H9 (cell line): ENCODE measurements around the gene MRPL1. TPM values are rescaled to one million over a fixed set of nuclear protein-coding genes. Genes with fewer than 3 reads are reported as not detected.

Experiments used
- DNase-seq: peaks from one replicate; pipeline ENCODE4 v3.0.0-alpha.2; 2017
- H2AFZ ChIP-seq: one replicate; pipeline ENCODE4 v1.6.1; 2013; ENCODE audit warnings: mild to moderate bottlenecking, low read length, control low read depth, moderate library complexity
- H2AK5ac ChIP-seq: 2 replicates; pipeline ENCODE4 v1.6.1; 2013; ENCODE audit warnings: low read length, control low read depth, mixed read lengths; ENCODE audit not compliant: insufficient read length
- H2BK120ac ChIP-seq: one replicate; pipeline ENCODE4 v1.6.1; 2013; ENCODE audit warnings: low read depth, mild to moderate bottlenecking, low read length, control low read depth, inconsistent platforms; ENCODE audit not compliant: poor library complexity, severe bottlenecking
- H2BK12ac ChIP-seq: 2 replicates; pipeline ENCODE4 v1.6.1; 2013; ENCODE audit warnings: low read length, control low read depth, mixed read lengths, low read depth; ENCODE audit not compliant: insufficient read length
- H2BK15ac ChIP-seq: 2 replicates; pipeline ENCODE4 v1.6.1; 2013; ENCODE audit warnings: low read depth, low read length, control low read depth
- H2BK20ac ChIP-seq: one replicate; pipeline ENCODE4 v1.6.1; 2013; ENCODE audit warnings: low read depth, mild to moderate bottlenecking, low read length, control low read depth, inconsistent platforms; ENCODE audit not compliant: poor library complexity, severe bottlenecking
- H2BK5ac ChIP-seq: 2 replicates; pipeline ENCODE4 v1.6.1; 2013; ENCODE audit warnings: low read length, control low read depth, mixed read lengths; ENCODE audit not compliant: insufficient read length
- H3K14ac ChIP-seq: 2 replicates; pipeline ENCODE4 v1.6.1; 2013; ENCODE audit warnings: low read length, control low read depth; ENCODE audit not compliant: insufficient read depth
- H3K18ac ChIP-seq: 2 replicates; pipeline ENCODE4 v1.6.1; 2013; ENCODE audit warnings: low read depth, mild to moderate bottlenecking, mixed read lengths, low read length, control low read depth; ENCODE audit not compliant: insufficient read length
- H3K23ac ChIP-seq: 2 replicates; pipeline ENCODE4 v1.6.1; 2013; ENCODE audit warnings: low read length, control low read depth, mixed read lengths, low read depth; ENCODE audit not compliant: insufficient read length
- H3K23me2 ChIP-seq: 2 replicates; pipeline ENCODE4 v1.6.1; 2013; ENCODE audit warnings: low read depth, mild to moderate bottlenecking, mixed read lengths, low read length, control low read depth; ENCODE audit not compliant: insufficient read length, poor library complexity, severe bottlenecking
- H3K27ac ChIP-seq: 2 replicates; pipeline ENCODE4 v1.5.1; 2013; ENCODE audit warnings: low read length, control low read depth, mixed read lengths, low read depth; ENCODE audit not compliant: insufficient read length
- H3K27me3 ChIP-seq: 2 replicates; pipeline ENCODE4 v1.6.1; 2013; ENCODE audit warnings: low read length, control low read depth, inconsistent platforms; ENCODE audit not compliant: insufficient read depth
- H3K4ac ChIP-seq: 2 replicates; pipeline ENCODE4 v1.6.1; 2013; ENCODE audit warnings: low read depth, mild to moderate bottlenecking, control low read depth, inconsistent platforms, low read length, moderate library complexity
- H3K4me1 ChIP-seq: 2 replicates; pipeline ENCODE4 v1.6.1; 2013; ENCODE audit warnings: low read length, control low read depth, inconsistent platforms; ENCODE audit not compliant: insufficient read depth
- H3K4me2 ChIP-seq: 2 replicates; pipeline ENCODE4 v1.6.1; 2013; ENCODE audit warnings: low read length, control low read depth, mixed read lengths; ENCODE audit not compliant: insufficient read length, insufficient read depth
- H3K56ac ChIP-seq: 2 replicates; pipeline ENCODE4 v1.6.1; 2013; ENCODE audit warnings: low read depth, mild to moderate bottlenecking, mixed read lengths, low read length, control low read depth; ENCODE audit not compliant: insufficient read length
- H3K79me1 ChIP-seq: 2 replicates; pipeline ENCODE4 v1.6.1; 2013; ENCODE audit warnings: low read depth, mild to moderate bottlenecking, moderate library complexity, low read length, control low read depth, inconsistent platforms; ENCODE audit not compliant: insufficient read depth, poor library complexity, severe bottlenecking
- H3K79me2 ChIP-seq: 2 replicates; pipeline ENCODE4 v1.6.1; 2013; ENCODE audit warnings: low read length, control low read depth, inconsistent platforms; ENCODE audit not compliant: insufficient read depth
- H3K9ac ChIP-seq: 2 replicates; pipeline ENCODE4 v1.6.1; 2013; ENCODE audit warnings: low read length, control low read depth, mixed read lengths; ENCODE audit not compliant: insufficient read length; ENCODE audit errors: extremely low read depth
- H3K9me3 ChIP-seq: one replicate; pipeline ENCODE4 v1.6.1; 2013; ENCODE audit warnings: low read depth, low read length, inconsistent platforms; ENCODE audit not compliant: control insufficient read depth
- H3T11ph ChIP-seq: one replicate; pipeline ENCODE4 v1.6.1; 2013; ENCODE audit warnings: mild to moderate bottlenecking, low read length, control low read depth, inconsistent platforms
- H4K20me1 ChIP-seq: one replicate; pipeline ENCODE4 v1.6.1; 2013; ENCODE audit not compliant: control insufficient read depth, insufficient read length, insufficient read depth
- H4K5ac ChIP-seq: 2 replicates; pipeline ENCODE4 v1.6.1; 2013; ENCODE audit warnings: low read depth, mild to moderate bottlenecking, mixed read lengths, low read length, control low read depth; ENCODE audit not compliant: insufficient read length
- H4K8ac ChIP-seq: replicated peaks from 2 replicates; pipeline ENCODE4 v1.6.1; 2013; ENCODE audit warnings: low read length, control low read depth, mixed read lengths, low read depth; ENCODE audit not compliant: insufficient read length
- H4K91ac ChIP-seq: 2 replicates; pipeline ENCODE4 v1.6.1; 2013; ENCODE audit warnings: low read depth, mild to moderate bottlenecking, moderate library complexity, mixed read lengths, low read length, control low read depth; ENCODE audit not compliant: insufficient read length
- H3K27ac Mint-ChIP-seq, 3 experiments: 2 replicates in 2 of 3; 3 replicates in 1 of 3; pipeline ENCODE4 v1.8.0; 2020 to 2021; ENCODE audit warnings: mixed read lengths in 3 of 3, mild to moderate bottlenecking in 1 of 3, moderate library complexity in 1 of 3
- H3K27me3 Mint-ChIP-seq: 2 replicates; pipeline ENCODE4 v1.8.0; 2021; ENCODE audit warnings: low read depth, mild to moderate bottlenecking, moderate library complexity, mixed read lengths
- H3K36me3 Mint-ChIP-seq, 3 experiments: 2 replicates in 2 of 3; 3 replicates in 1 of 3; pipeline ENCODE4 v1.8.0; 2020 to 2021; ENCODE audit warnings: low read depth in 3 of 3, mixed read lengths in 3 of 3; ENCODE audit not compliant: insufficient read depth in 1 of 3
- H3K4me1 Mint-ChIP-seq, 2 experiments: 2 replicates each; pipeline ENCODE4 v1.8.0; 2020; ENCODE audit warnings: mixed read lengths in 2 of 2
- H3K4me3 Mint-ChIP-seq, 2 experiments: 2 replicates in 1 of 2; 3 replicates in 1 of 2; pipeline ENCODE4 v1.8.0; 2020 to 2021; ENCODE audit warnings: mild to moderate bottlenecking in 2 of 2, mixed read lengths in 2 of 2, moderate library complexity in 1 of 2
- H3K9me3 Mint-ChIP-seq, 2 experiments: 2 replicates in 1 of 2; 3 replicates in 1 of 2; pipeline ENCODE4 v1.8.0; 2020; ENCODE audit warnings: mild to moderate bottlenecking in 2 of 2, mixed read lengths in 2 of 2, moderate library complexity in 1 of 2
- CTCF ChIP-seq: fragments of 200-600 bp; sonication (generic); conservative IDR thresholded peaks from 3 replicates; pipeline ENCODE4 v1.8.0; 2021; ENCODE audit warnings: antibody characterized with exemption, mild to moderate bottlenecking
- WGBS: extraction: QIAGEN DNeasy Blood & Tissue Kit; methylation state at CpG from one replicate; pipeline ENCODE4 v1.1.7; 2013; ENCODE audit warnings: missing lambda C conversion rate, low lambda C conversion rate, mixed read lengths; ENCODE audit not compliant: insufficient read length; ENCODE audit errors: extremely low coverage; 5-methylcytosine and 5-hydroxymethylcytosine counted together
- total RNA-seq: library from RNA; stranded (reverse); gene quantifications from 2 replicates; pipeline ENCODE4 v1.2.1, GENCODE V29; 2021

Gene MRPL1
- total RNA-seq, 1 experiment from 2014 or later, result 39.0 TPM

- no peak overlapping the region for H4K91ac ChIP-seq
- H3K27me3 Mint-ChIP-seq, result no peaks in the 10 kb centered on the region; the same call in 1 of the 2 replicates
- TF ChIP-seq CTCF, result no peak
- H2BK15ac ChIP-seq, result no peak overlapping the region
- no peaks in the 10 kb centered on the region for H3K9me3 ChIP-seq
- H2BK5ac ChIP-seq, result no peak overlapping the region
- no CpG with 5 or more reads among the region's 1 CpG for WGBS
- DNase-seq, result no peak
- H3K23me2 ChIP-seq, result no peaks in the 10 kb centered on the region
- peaks cover 22 to 32% of the 10 kb centered on the region in 2 experiments for H3K4me1 Mint-ChIP-seq
- H3K23ac ChIP-seq, result no peak overlapping the region
- H4K5ac ChIP-seq, result no peak overlapping the region
- no peaks in the 10 kb centered on the region; a peak in 1 of 5 replicates for H3K9me3 Mint-ChIP-seq
- H3K18ac ChIP-seq, result no peak overlapping the region
- H4K8ac ChIP-seq, result no peak overlapping the region
- H3K9ac ChIP-seq, result no peak overlapping the region
- H2AFZ ChIP-seq, result no peak overlapping the region
- H3T11ph ChIP-seq, result no peak overlapping the region
- H3K79me2 ChIP-seq, result no peaks in the 10 kb centered on the region
- no peaks in the 10 kb centered on the region for H3K27me3 ChIP-seq
- H4K20me1 ChIP-seq, result no peaks in the 10 kb centered on the region
- no peaks in the 10 kb centered on the region for H3K36me3 Mint-ChIP-seq
- no peaks in the 10 kb centered on the region for H3K79me1 ChIP-seq
- peaks cover 3% of the 10 kb centered on the region for H3K4me1 ChIP-seq
- H2BK120ac ChIP-seq, result no peak overlapping the region
- H2AK5ac ChIP-seq, result no peak overlapping the region
- no peak overlapping the region for H2BK12ac ChIP-seq
- H2BK20ac ChIP-seq, result no peak overlapping the region
- no peak overlapping the region for H3K4ac ChIP-seq
- H3K56ac ChIP-seq, result no peak overlapping the region
- no peak overlapping the region for H3K4me3 Mint-ChIP-seq
- H3K27ac Mint-ChIP-seq, result no peak overlapping the region
- H3K14ac ChIP-seq, result no peak overlapping the region
- no peak overlapping the region for H3K27ac ChIP-seq
- no peak overlapping the region for H3K4me2 ChIP-seq
Observed at GRCh38 chr4:77992581-77992980, 130.0 kb downstream of the MRPL1 start.
